ENCODE measurements around the gene SLC38A10. TPM values are rescaled to one million over a fixed set of nuclear protein-coding genes. Genes with fewer than 3 reads are reported as not detected.

The SLC38A10 gene
- total RNA-seq, 1 experiment from 2014 or later: 43.8 TPM

- no peaks in the 10 kb centered on the region; a peak in 1 of 5 replicates for H3K9me3 Mint-ChIP-seq
- peaks cover 3% of the 10 kb centered on the region for H4K20me1 ChIP-seq (ENCODE audit: control insufficient read depth, insufficient read depth, insufficient read length)
Measured at GRCh38 chr17:81236784-81237183, 58.3 kb downstream of the SLC38A10 start.

More at GRCh38 chr17:81236784-81237183, 58.3 kb downstream of the SLC38A10 start:
- Histone ChIP-seq H3K79me1 (ENCODE audit: insufficient read depth, low read depth, low read length, poor library complexity, severe bottlenecking) (peaks cover 3% of the 10 kb centered on the region), H3K9me3 (ENCODE audit: control insufficient read depth, low read depth, low read length) (no peaks in the 10 kb centered on the region), H3K27ac (ENCODE audit: insufficient read length, low read depth, low read length) (no peak overlapping the region), H3K23me2 (ENCODE audit: insufficient read length, low read depth, low read length, poor library complexity, severe bottlenecking) (peaks cover 12% of the 10 kb centered on the region), H3K14ac (ENCODE audit: insufficient read depth, low read length) (no peak overlapping the region; the same call in 1 of the 2 replicates), H2BK120ac (ENCODE audit: low read depth, low read length, poor library complexity, severe bottlenecking) (no peak overlapping the region), H2AFZ (ENCODE audit: low read length) (no peak overlapping the region), H3K27me3 (ENCODE audit: insufficient read depth, low read length) (no peaks in the 10 kb centered on the region), H2BK12ac (ENCODE audit: insufficient read length, low read depth, low read length) (no peak overlapping the region), H3T11ph (ENCODE audit: low read length) (no peak overlapping the region), H3K4me1 (ENCODE audit: insufficient read depth, low read length) (no peaks in the 10 kb centered on the region), H4K8ac (replicated peaks; ENCODE audit: insufficient read length, low read depth, low read length) (no peak overlapping the region), H3K4ac (ENCODE audit: low read depth, low read length) (no peak overlapping the region), H2BK5ac (ENCODE audit: insufficient read length, low read length) (no peak overlapping the region), H3K18ac (ENCODE audit: insufficient read length, low read depth, low read length) (no peak overlapping the region), H3K56ac (ENCODE audit: insufficient read length, low read depth, low read length) (no peak overlapping the region), H4K5ac (ENCODE audit: insufficient read length, low read depth, low read length) (no peak overlapping the region), H3K79me2 (ENCODE audit: insufficient read depth, low read length) (peaks cover 4% of the 10 kb centered on the region), H2AK5ac (ENCODE audit: insufficient read length, low read length) (no peak overlapping the region), H2BK15ac (ENCODE audit: low read depth, low read length) (no peak overlapping the region), H4K91ac (ENCODE audit: insufficient read length, low read depth, low read length) (no peak overlapping the region), H3K4me2 (ENCODE audit: insufficient read depth, insufficient read length, low read length) (no peak overlapping the region), H2BK20ac (ENCODE audit: low read depth, low read length, poor library complexity, severe bottlenecking) (no peak overlapping the region), H3K9ac (ENCODE audit: extremely low read depth, insufficient read length, low read length) (no peak overlapping the region), H3K23ac (ENCODE audit: insufficient read length, low read depth, low read length) (no peak overlapping the region)
- H3K36me3 Mint-ChIP-seq (ENCODE audit: insufficient read depth in 1 of 3, low read depth in 3 of 3): peaks cover 5 to 11% (median 9%) of the 10 kb centered on the region in 3 experiments; a peak in 6 of 7 replicates
- H3K27ac Mint-ChIP-seq: no peak overlapping the region
- no CpG with 5 or more reads among the region's 21 CpGs for WGBS (ENCODE audit: extremely low coverage, insufficient read length, low lambda C conversion rate)
- no peak for DNase-seq
- peaks cover 13 to 22% of the 10 kb centered on the region in 2 experiments for H3K4me1 Mint-ChIP-seq
- 0 out of 5 replicates have a peak overlapping the region, but pooled peaks of 1 of the 2 experiments have one; percentile 93 for H3K4me3 Mint-ChIP-seq
- TF ChIP-seq CTCF (conservative IDR thresholded peaks at IDR 0.05): no peak
- H3K27me3 Mint-ChIP-seq (ENCODE audit: low read depth): no peaks in the 10 kb centered on the region; the same call in 1 of the 2 replicates

All from H9 (cell line).